ENCODE results near the gene OSGEP. TPM values are rescaled to one million over a fixed set of nuclear protein-coding genes. Genes with fewer than 3 reads are reported as not detected.

Gene OSGEP
- 10 to 100 TPM; 22.3 to 41.6 (median 26.6) TPM for total RNA-seq

GRCh38 chr14:20454516-20455354 lies at the start of gene OSGEP, which contains the start of gene APEX1:
Gene OSGEP (minus strand): TSS chr14:20454812. CDS start chr14:20454683, 129 bp downstream.
Gene APEX1 (plus strand): TSS chr14:20455226. CDS start chr14:20455646, 420 bp downstream.
- Histone ChIP-seq H3K9me3 (no peaks in the 10 kb centered on the region), H3K27ac (peak within 1 kb of the TSS; percentile 85 to 98 (median 96)), H3K4me3 (peak within 1 kb of the TSS; percentile 55 to 95 (median 84)), H3K4me1 (peaks cover 18 to 58% (median 23%) of the 10 kb centered on the region in 3 donors), H3K36me3 (peaks cover 25 to 66% (median 55%) of the 10 kb centered on the region in 3 donors), H3K27me3 (no peaks in the 10 kb centered on the region)
- TF ChIP-seq POLR2A (IDR thresholded peaks at IDR 0.05) (peak in 3 of 4 donors; percentile 55 to 82 (median 67)), CTCF (IDR thresholded peaks at IDR 0.05) (no peak)
- DNase-seq: peak; percentile 94
- intact Hi-C loops (cut with DNase I): loop anchor here (5.0 kb wide), 1 partner anchor 107 kb away; no protein-coding TSS in a partner anchor
- WGBS, 2 donors: 0% methylated on average over 14 to 40 of the region's 56 CpGs

- Histone ChIP-seq H3K36me3 (no peaks in the 10 kb centered on the region), H3K4me1 (peaks cover 0 to 4% (median 0%) of the 10 kb centered on the region in 3 donors), H3K4me3 (no peak overlapping the region), H3K9me3 (no peaks in the 10 kb centered on the region), H3K27me3 (no peaks in the 10 kb centered on the region), H3K27ac (no peak overlapping the region)
- intact Hi-C loops (cut with DNase I): no loop called here
- WGBS, 2 donors: 30 to 40% methylated on average over 6 of the region's 6 CpGs
- TF ChIP-seq CTCF (IDR thresholded peaks at IDR 0.05): no peak
- no peak for TF ChIP-seq POLR2A (IDR thresholded peaks at IDR 0.05)
- DNase-seq: no peak
Measured at GRCh38 chr14:20503898-20504297, 49.3 kb upstream of the OSGEP start.

- 90 to 100% methylated on average over 2 of the region's 2 CpGs for WGBS, 2 donors
Measured at GRCh38 chr14:20501346-20501745, 46.7 kb upstream of the OSGEP start.

GRCh38 chr14:20499881-20500280 lies 45.3 kb upstream of the OSGEP start:
- Histone ChIP-seq H3K27ac (no peak overlapping the region), H3K27me3 (no peaks in the 10 kb centered on the region), H3K4me3 (no peak overlapping the region), H3K4me1 (peaks cover 0 to 20% (median 8%) of the 10 kb centered on the region in 3 donors), H3K9me3 (no peaks in the 10 kb centered on the region), H3K36me3 (no peaks in the 10 kb centered on the region)
- intact Hi-C loops (cut with DNase I): no loop called here
- TF ChIP-seq POLR2A (IDR thresholded peaks at IDR 0.05) (no peak), CTCF (IDR thresholded peaks at IDR 0.05) (no peak)
- DNase-seq: no peak
- 88 to 93% methylated on average over 4 to 5 of the region's 5 CpGs for WGBS, 2 donors

More at GRCh38 chr14:20501346-20501745, 46.7 kb upstream of the OSGEP start:
- no peak for DNase-seq
- Histone ChIP-seq H3K9me3 (no peaks in the 10 kb centered on the region), H3K4me3 (no peak overlapping the region), H3K27me3 (no peaks in the 10 kb centered on the region), H3K4me1 (peaks cover 0 to 11% (median 0%) of the 10 kb centered on the region in 3 donors), H3K27ac (no peak overlapping the region), H3K36me3 (no peaks in the 10 kb centered on the region)
- no peak for TF ChIP-seq CTCF (IDR thresholded peaks at IDR 0.05)
- intact Hi-C loops (cut with DNase I): no loop called here

GRCh38 chr14:20499108-20499507 lies 44.5 kb upstream of the OSGEP start:
- Histone ChIP-seq H3K4me1 (peaks cover 0 to 27% (median 9%) of the 10 kb centered on the region in 3 donors), H3K27me3 (no peaks in the 10 kb centered on the region), H3K36me3 (no peaks in the 10 kb centered on the region), H3K4me3 (no peak overlapping the region), H3K27ac (no peak overlapping the region), H3K9me3 (no peaks in the 10 kb centered on the region)
- DNase-seq: no peak
- TF ChIP-seq POLR2A (IDR thresholded peaks at IDR 0.05) (no peak), CTCF (IDR thresholded peaks at IDR 0.05) (no peak)
- whole genome bisulfite sequencing, 2 donors: 69 to 70% methylated on average over 4 of the region's 4 CpGs
- intact Hi-C loops (cut with DNase I): no loop called here

Data from esophagus squamous epithelium (tissue), 5 donors.